ENCODE results near the gene POU2AF3. TPM values are rescaled to one million over a fixed set of nuclear protein-coding genes. Genes with fewer than 3 reads are reported as not detected.
"Not testable (repeated sequence)": the region's sequence is repeated elsewhere in the genome, so short reads cannot be mapped to it uniquely, and the experiment has no call there.

The POU2AF3 gene
- total RNA-seq, 2 experiments from 2014 or later: not detected

DNA sequence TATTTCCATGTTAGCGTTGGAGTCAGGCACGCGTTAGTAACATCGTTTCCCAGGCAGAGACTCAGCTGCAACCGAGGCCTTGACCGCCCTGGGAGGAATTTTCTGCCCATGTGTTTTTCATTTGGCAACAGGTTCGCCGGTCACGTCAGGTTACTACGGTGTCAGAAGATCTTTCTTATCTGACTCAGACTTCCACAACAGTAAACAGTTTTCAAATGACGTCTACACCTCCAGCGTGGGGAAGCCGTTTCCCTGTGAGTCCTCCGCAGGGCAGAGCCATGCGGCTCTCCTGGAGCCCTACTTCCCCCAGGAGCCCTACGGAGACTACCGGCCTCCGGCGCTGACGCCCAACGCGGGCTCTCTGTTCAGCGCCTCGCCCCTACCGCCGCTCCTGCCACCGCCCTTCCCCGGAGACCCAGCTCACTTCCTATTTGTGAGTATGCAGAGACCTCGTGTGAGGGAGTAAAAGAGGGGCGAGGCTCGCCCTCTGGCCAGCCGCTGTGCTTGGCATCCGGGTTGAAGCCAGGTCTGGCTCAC, 14.3 kb upstream of the POU2AF3 start:
- no peaks in the 10 kb centered on the region for H3K9me3 ChIP-seq (ENCODE audit: control insufficient read depth in 1 of 2, insufficient read depth in 1 of 2, low read length in 2 of 2)
- ChIA-PET CTCF (interaction anchor here (0.8 to 1.3 kb wide), 2 partner anchors 145 to 162 kb away, joined by 3 read pairs; no protein-coding TSS in a partner anchor), POLR2A (no interaction called here)
- Mint-ChIP-seq H3K27ac (no peak overlapping the region), H3K4me3 (no peak overlapping the region), H3K36me3 (ENCODE audit: low read depth) (no peaks in the 10 kb centered on the region), H3K4me1 (ENCODE audit: low read depth) (no peaks in the 10 kb centered on the region), H3K9me3 (no peaks in the 10 kb centered on the region), H3K27me3 (no peaks in the 10 kb centered on the region)
- TF ChIP-seq CTCF (IDR thresholded peaks at IDR 0.05): no peak
- no peaks in the 10 kb centered on the region for H3K36me3 ChIP-seq (ENCODE audit: insufficient read depth, low read length)
- no peak overlapping the region for H3K27ac ChIP-seq (ENCODE audit: low read depth in 1 of 2, low read length in 2 of 2)
- no peaks in the 10 kb centered on the region for H3K27me3 ChIP-seq (ENCODE audit: control insufficient read depth in 1 of 2, insufficient read depth in 2 of 2, low read length in 2 of 2)
- H3K4me3 ChIP-seq (ENCODE audit: low read length): no peak overlapping the region
- H3K4me1 ChIP-seq (ENCODE audit: insufficient read depth, low read length): no peaks in the 10 kb centered on the region
- intact Hi-C loops (cut with DNase I, micrococcal nuclease): loop anchor here (1.0 kb wide), 3 partner anchors 139 to 162 kb away; no protein-coding TSS in a partner anchor
- ATAC-seq (ENCODE audit: poor library complexity): no peak
- DNase-seq: no peak

GRCh38 chr11:111285189-111286091, 12.9 kb upstream of the POU2AF3 start:
- POLR2A ChIA-PET: no interaction called here
- H3K4me1 Mint-ChIP-seq (ENCODE audit: low read depth): no peaks in the 10 kb centered on the region
- no peaks in the 10 kb centered on the region for H3K36me3 ChIP-seq (ENCODE audit: insufficient read depth, low read length)
- no peaks in the 10 kb centered on the region for H3K9me3 ChIP-seq (ENCODE audit: control insufficient read depth in 1 of 2, insufficient read depth in 1 of 2, low read length in 2 of 2)
- DNase-seq (no peak), ATAC-seq (ENCODE audit: poor library complexity) (no peak)
- H3K27me3 ChIP-seq (ENCODE audit: control insufficient read depth in 1 of 2, insufficient read depth in 2 of 2, low read length in 2 of 2): no peaks in the 10 kb centered on the region
- H3K27me3 Mint-ChIP-seq: no peaks in the 10 kb centered on the region
- no peaks in the 10 kb centered on the region for H3K4me1 ChIP-seq (ENCODE audit: insufficient read depth, low read length)
- no peaks in the 10 kb centered on the region for H3K36me3 Mint-ChIP-seq (ENCODE audit: low read depth)
- no peak for TF ChIP-seq CTCF (IDR thresholded peaks at IDR 0.05)
- H3K4me3 Mint-ChIP-seq: no peak overlapping the region
- H3K9me3 Mint-ChIP-seq: no peaks in the 10 kb centered on the region
- H3K27ac ChIP-seq (ENCODE audit: low read depth in 1 of 2, low read length in 2 of 2): no peak overlapping the region
- no peak overlapping the region for H3K27ac Mint-ChIP-seq
- CTCF ChIA-PET: interaction anchor here (1.3 kb wide), 1 partner anchor 161 kb away, joined by 3 read pairs; no protein-coding TSS in a partner anchor
- intact Hi-C loops (cut with DNase I, micrococcal nuclease): no loop called here
- no peak overlapping the region for H3K4me3 ChIP-seq (ENCODE audit: low read length)

DNA sequence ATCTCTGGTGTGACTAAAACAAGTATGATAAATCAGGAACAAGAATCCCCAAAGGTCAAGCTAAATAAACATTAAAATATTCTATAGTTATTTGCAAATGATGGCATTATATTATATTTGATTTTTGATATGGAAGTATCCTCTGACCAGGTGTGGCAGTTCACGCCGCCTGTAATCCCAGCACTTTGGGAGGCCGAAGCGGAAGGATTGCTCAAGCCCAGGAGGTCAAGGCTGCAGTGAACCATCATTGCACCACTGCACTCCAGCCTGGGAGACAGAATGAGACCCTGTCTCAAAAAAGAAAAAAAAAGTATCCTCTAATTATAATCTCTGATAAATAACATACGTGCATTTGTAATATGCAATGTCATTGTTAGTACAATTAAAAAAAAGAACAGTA, 6.6 kb upstream of the POU2AF3 start:
- H3K27me3 ChIP-seq (ENCODE audit: control insufficient read depth in 1 of 2, insufficient read depth in 2 of 2, low read length in 2 of 2): peaks cover 0 to 2% of the 10 kb centered on the region in 2 experiments
- DNase-seq: no peak
- no peak overlapping the region for H3K4me3 Mint-ChIP-seq
- no peak overlapping the region for H3K27ac Mint-ChIP-seq
- H3K4me3 ChIP-seq (ENCODE audit: low read length): no peak overlapping the region
- ChIA-PET CTCF (no interaction called here), POLR2A (no interaction called here)
- no peaks in the 10 kb centered on the region for H3K9me3 ChIP-seq (ENCODE audit: control insufficient read depth in 1 of 2, insufficient read depth in 1 of 2, low read length in 2 of 2)
- H3K4me1 ChIP-seq (ENCODE audit: insufficient read depth, low read length): no peaks in the 10 kb centered on the region
- no peaks in the 10 kb centered on the region for H3K36me3 Mint-ChIP-seq (ENCODE audit: low read depth)
- intact Hi-C loops (cut with DNase I, micrococcal nuclease): no loop called here
- no peaks in the 10 kb centered on the region for H3K36me3 ChIP-seq (ENCODE audit: insufficient read depth, low read length)
- H3K4me1 Mint-ChIP-seq (ENCODE audit: low read depth): no peaks in the 10 kb centered on the region
- no peaks in the 10 kb centered on the region for H3K9me3 Mint-ChIP-seq
- TF ChIP-seq CTCF (IDR thresholded peaks at IDR 0.05): no peak
- no peak overlapping the region for H3K27ac ChIP-seq (ENCODE audit: low read depth in 1 of 2, low read length in 2 of 2)
- ATAC-seq (ENCODE audit: poor library complexity): no peak
- H3K27me3 Mint-ChIP-seq: peaks cover 4% of the 10 kb centered on the region

DNA sequence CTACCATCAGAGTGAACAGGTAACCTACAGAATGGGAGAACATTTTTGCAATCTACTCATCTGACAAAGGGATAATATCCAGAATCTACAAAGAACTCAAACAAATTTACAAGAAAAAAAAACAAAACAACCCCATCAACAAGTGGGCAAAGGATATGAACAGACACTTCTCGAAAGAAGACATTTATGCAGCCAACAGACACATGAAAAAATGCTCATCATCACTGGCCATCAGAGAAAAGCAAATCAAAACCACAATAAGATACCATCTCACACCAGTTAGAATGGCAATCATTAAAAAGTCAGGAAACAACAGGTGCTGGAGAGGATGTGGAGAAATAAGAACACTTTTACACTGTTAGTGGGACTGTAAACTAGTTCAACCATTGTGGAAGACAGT, 5.9 kb upstream of the POU2AF3 start:
- H3K27ac Mint-ChIP-seq; H3K27me3 ChIP-seq (ENCODE audit: control insufficient read depth in 1 of 2, insufficient read depth in 2 of 2, low read length in 2 of 2); H3K9me3 Mint-ChIP-seq; H3K9me3 ChIP-seq (ENCODE audit: control insufficient read depth in 1 of 2, insufficient read depth in 1 of 2, low read length in 2 of 2); H3K4me1 Mint-ChIP-seq (ENCODE audit: low read depth); H3K27ac ChIP-seq (ENCODE audit: low read depth in 1 of 2, low read length in 2 of 2); H3K4me3 ChIP-seq (ENCODE audit: low read length); POLR2A ChIA-PET; CTCF ChIA-PET; H3K27me3 Mint-ChIP-seq; H3K4me1 ChIP-seq (ENCODE audit: insufficient read depth, low read length); H3K4me3 Mint-ChIP-seq; H3K36me3 Mint-ChIP-seq (ENCODE audit: low read depth); ATAC-seq (ENCODE audit: poor library complexity); H3K36me3 ChIP-seq (ENCODE audit: insufficient read depth, low read length); intact Hi-C loops (cut with DNase I, micrococcal nuclease); DNase-seq: not testable (repeated sequence)

Measured in CD4-positive, alpha-beta T cell (primary cell).